Measurements from ENCODE around the gene PROKR1.

The PROKR1 gene

DNA sequence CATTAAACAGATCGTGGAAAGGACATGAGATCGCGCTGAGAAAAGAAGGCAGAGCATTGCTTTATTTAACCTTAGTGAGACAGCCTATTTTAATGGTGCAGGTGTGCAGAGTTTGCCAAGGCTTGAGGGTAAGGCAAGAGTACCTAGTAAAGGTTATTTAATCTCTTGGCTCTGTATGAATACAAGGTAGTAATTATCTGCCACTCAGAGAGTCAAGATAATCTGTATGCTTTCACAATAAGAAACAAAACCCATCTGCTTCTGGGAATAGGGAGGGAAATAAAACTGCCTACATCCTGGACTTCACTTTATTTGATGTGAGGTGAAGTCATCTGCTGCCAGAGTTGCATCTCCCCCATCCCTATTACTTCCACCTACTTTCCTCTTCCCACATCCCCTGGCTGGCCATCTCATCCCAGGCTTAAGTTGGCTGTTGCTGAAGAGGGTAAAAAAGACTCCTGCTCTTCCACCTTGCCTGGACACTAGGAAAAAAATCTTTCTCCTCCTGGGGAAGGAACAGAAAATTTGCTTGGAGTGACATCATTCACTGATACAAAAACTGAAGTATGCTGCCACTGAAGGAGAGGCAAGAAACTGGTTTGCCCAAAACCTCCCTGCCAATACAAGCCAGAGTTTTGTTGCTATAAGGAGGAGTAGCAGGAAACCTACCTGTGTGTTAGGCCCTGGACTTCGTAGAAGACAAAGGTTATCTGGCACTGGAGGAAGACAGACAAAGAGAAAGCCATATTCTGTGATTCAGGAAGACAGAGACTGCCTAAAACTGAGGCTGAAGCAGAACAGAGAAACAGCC is 55.4 kb downstream of the PROKR1 start:
- no peak for DNase-seq (ENCODE audit: low spot score)

DNA sequence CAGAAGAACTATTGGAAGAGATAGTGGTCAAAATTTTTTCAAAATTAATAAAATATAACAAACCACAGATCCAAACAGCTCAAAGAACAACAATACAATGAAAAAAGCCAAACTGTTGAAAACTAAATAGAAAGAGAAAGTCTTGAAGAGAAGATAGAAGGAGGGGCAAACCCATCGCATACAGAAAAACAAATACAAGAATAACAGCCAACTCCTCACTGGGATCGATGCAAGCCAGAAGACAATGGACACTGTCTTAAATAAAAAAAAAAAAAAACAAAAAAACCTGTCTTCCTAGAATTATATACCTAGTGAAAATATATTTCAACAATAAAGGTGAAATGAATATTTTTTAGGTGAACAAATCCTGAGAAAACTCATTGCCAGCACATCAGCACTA is 57.2 kb downstream of the PROKR1 start:
- DNase-seq (ENCODE audit: low spot score): no peak

DNA sequence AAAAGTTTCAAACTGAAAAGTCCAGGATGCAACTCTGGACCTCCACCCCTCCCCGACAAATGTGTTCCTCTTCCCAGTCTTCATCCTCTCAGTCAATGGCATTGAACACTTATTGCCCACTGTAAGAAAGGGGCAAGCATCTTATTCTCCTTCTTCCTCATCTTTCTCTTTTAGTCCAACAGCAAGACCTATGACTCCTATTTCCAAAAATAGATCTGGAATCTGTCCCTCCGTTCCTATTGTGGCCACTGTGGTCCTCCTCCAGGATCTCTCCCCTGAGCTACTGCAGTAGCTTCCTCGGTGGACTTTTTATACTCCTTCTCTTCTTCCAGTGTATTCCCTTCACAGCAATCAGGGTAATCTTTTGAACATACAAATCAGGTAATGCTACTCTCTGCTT is 63.3 kb downstream of the PROKR1 start:
- DNase-seq (ENCODE audit: low spot score): no peak
